Effector memory CD4-positive, alpha-beta T cell (primary cell): ENCODE data around the gene JAK3.

Experiments used
- DNase-seq, 3 donors: peaks; one replicate each; pipeline ENCODE4 v3.0.0-alpha.2; 2020
- H3K27ac ChIP-seq: 2 replicates; pipeline ENCODE4 v1.7.0; 2013; ENCODE audit warnings: mild to moderate bottlenecking, low read length, moderate library complexity; ENCODE audit not compliant: insufficient read depth, poor library complexity, severe bottlenecking
- H3K27me3 ChIP-seq: replicated peaks from 2 replicates; pipeline ENCODE4 v1.7.0; 2013; ENCODE audit warnings: mild to moderate bottlenecking, low read length; ENCODE audit not compliant: insufficient read depth, control insufficient read depth, poor library complexity, severe bottlenecking
- H3K36me3 ChIP-seq: 2 replicates; pipeline ENCODE4 v1.7.0; 2013; ENCODE audit warnings: mild to moderate bottlenecking, low read length, moderate library complexity; ENCODE audit not compliant: control insufficient read depth, insufficient read depth
- H3K4me1 ChIP-seq: 2 replicates; pipeline ENCODE4 v1.7.0; 2013; ENCODE audit warnings: low read length, mild to moderate bottlenecking; ENCODE audit not compliant: control insufficient read depth, insufficient read depth, poor library complexity, severe bottlenecking
- H3K4me3 ChIP-seq: 2 replicates; pipeline ENCODE4 v1.7.0; 2013; ENCODE audit warnings: low read length, low read depth, mild to moderate bottlenecking; ENCODE audit not compliant: insufficient read depth, poor library complexity, severe bottlenecking
- H3K9me3 ChIP-seq: 2 replicates; pipeline ENCODE4 v1.7.0; 2013; ENCODE audit warnings: mild to moderate bottlenecking, low read length, moderate library complexity; ENCODE audit not compliant: control insufficient read depth

The JAK3 gene

DNA sequence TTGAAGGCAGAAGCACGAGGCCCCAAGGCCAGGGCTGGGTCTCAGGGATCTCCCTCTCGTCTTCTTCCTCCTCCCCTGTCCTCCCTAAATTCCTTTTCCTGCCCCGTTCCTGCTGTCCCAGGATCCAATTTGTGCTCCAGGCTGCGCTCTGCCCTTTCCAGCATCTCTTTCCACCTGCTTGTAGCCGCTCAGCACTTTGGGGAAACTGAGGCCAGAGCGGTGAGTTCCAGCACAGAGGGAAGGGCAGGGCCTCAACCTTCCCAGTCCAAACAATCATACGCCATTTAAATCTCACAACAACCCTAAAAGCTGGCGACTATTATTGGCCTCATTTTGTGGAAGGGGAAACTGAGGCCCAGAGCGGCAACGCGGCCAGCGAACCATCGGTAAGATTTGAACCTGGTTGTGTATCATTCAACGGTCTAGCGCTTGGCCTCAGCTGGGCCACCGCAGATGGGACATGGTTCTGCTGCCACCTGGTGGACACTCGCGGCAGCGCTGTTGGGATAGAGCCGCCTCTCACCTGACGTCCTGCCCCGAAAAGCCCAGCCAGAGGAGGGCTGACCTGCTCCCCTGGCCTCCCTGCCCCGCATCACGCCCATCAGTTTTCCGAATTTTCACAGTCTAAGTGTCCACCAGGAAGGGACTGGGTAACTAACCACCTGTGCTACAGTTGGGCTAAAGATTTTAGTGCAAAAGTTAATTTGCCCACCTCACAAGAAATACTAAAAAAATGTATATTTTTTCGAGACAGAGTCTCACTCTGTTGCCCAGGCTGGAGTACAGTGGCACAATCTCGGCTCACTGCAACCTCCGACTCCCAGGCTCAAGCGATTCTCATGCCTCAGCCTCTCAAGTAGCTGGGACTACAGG lies 7.7 kb upstream of the JAK3 start:
- H3K27ac ChIP-seq, result no peak overlapping the region
- no peaks in the 10 kb centered on the region for H3K9me3 ChIP-seq

DNA sequence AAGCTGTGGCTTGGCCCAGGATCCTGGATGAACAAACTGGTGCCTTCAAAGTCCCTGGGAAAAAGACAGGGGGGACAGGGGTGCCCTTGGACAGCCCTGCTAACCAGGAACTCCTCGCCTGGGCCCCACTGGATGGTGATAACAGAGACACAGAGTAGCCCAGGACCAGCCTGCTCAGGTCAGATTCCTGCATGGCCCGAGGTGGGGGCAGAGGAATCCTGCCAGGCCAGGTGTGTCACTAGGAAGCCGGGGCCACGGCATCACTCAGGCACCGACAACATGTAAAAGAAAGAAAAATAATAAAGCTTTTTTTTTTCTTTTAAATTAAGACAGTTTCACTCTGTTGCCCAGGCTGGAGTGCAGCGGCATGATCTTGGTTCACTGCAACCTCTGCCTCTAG lies 6.3 kb upstream of the JAK3 start:
- H3K27ac ChIP-seq, result no peak overlapping the region
- no peak for DNase-seq
- no peak overlapping the region for H3K4me3 ChIP-seq
- H3K36me3 ChIP-seq, result no peaks in the 10 kb centered on the region
- H3K27me3 ChIP-seq, result no peaks in the 10 kb centered on the region
- peaks cover 18% of the 10 kb centered on the region for H3K4me1 ChIP-seq
- no peaks in the 10 kb centered on the region for H3K9me3 ChIP-seq

More for the DNA sequence above, 7.7 kb upstream of the JAK3 start:
- Histone ChIP-seq H3K4me3 (no peak overlapping the region), H3K36me3 (no peaks in the 10 kb centered on the region), H3K27me3 (no peaks in the 10 kb centered on the region), H3K4me1 (peaks cover 8% of the 10 kb centered on the region)
- DNase-seq, result peak; percentile 72 to 83 (median 78)

DNA sequence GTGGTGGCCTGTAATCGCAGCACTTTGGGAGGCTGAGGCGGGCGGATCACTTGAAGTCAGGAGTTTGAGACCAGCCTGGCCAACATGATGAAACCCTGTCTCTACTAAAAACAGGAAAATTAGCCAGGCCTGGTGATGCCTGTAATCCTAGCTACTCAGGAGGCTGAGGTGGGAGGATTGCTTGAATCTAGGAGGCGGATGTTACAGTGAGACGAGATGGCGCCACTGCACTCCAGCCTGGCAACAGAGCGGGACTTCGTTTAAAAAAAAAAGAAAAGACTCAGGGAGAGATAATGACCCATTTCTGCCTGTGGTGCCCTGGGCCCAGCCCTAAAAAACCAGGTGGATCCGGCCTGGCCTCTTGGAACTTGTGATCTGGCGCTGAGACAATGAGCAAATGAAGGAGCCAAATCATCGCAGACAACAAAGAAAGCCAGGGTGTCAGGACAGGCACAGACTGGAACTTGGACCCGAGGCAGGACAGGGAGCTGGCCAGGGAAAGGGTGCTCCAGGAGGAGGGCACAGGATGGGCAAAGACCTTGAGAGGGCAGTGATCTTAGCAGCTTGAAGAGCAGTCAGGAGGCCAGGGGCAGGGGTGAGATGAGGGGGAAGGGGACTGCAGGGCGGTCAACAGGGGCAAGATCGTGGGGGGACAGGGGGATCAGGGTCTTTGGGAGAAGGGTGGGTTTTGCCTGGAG lies 962 bp upstream of the JAK3 start:
- no peaks in the 10 kb centered on the region for H3K9me3 ChIP-seq
- H3K27ac ChIP-seq, result peak overlapping the region; percentile 96
- H3K4me3 ChIP-seq, result no peak overlapping the region
- H3K27me3 ChIP-seq, result no peaks in the 10 kb centered on the region
- DNase-seq, result no peak
- peaks cover 62% of the 10 kb centered on the region for H3K4me1 ChIP-seq
- H3K36me3 ChIP-seq, result peaks cover 7% of the 10 kb centered on the region

DNA sequence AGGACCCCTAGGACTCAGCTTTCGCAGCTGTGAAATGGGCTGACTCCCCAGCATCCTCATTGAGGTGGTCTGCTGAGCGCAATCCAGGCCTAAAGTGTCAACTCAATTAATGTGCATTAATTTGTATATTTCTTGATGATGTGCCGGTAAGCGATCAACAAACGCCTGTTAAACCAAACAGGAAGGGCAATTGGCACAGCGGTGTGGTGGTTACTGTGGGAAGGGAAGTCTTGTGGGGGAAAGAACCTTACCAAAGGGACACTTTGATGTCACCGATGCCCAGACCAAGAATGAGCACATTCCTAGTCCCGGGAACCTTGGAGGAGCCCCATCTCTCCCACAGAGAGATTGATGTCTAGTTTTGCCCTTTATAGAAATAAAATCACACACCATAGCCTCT lies 1.6 kb downstream of the JAK3 start:
- peak overlapping the region; percentile 96 for H3K27ac ChIP-seq
- H3K9me3 ChIP-seq, result no peaks in the 10 kb centered on the region
- H3K4me3 ChIP-seq, result peak overlapping the region; percentile 70
- peaks cover 32% of the 10 kb centered on the region for H3K36me3 ChIP-seq
- peak; percentile 51 to 66 (median 59) for DNase-seq
- H3K4me1 ChIP-seq, result peaks cover 64% of the 10 kb centered on the region
- no peaks in the 10 kb centered on the region for H3K27me3 ChIP-seq

DNA sequence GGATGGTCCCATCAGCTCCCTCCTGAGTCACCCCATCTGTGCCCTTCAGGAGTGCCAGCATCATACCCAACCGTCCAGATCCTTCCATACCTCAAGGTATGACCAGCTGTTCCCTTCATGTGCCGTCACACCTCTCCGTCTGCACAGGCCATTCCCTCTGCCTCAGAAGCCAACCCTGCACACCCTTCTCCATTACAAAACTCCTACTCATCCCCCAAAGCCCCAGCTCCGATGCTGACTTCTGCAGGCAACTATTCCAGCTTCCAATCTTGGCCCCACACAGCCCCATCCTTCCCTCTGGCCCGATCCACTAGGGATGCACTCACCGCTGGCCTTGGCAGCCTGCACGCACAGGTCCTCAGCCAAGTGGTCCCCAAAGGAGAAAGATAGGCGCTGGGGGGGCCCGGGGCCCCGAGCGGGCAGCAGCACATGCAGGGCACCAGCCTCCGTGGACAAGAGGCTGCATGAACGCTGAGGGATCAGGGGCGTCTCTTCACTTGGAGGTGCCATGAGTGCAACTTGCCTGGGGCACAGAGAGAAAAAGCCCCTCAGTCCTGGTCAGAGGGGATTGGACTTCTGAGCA lies 3.8 kb downstream of the JAK3 start:
- H3K36me3 ChIP-seq, result peaks cover 52% of the 10 kb centered on the region
- no peak overlapping the region for H3K4me3 ChIP-seq

DNA sequence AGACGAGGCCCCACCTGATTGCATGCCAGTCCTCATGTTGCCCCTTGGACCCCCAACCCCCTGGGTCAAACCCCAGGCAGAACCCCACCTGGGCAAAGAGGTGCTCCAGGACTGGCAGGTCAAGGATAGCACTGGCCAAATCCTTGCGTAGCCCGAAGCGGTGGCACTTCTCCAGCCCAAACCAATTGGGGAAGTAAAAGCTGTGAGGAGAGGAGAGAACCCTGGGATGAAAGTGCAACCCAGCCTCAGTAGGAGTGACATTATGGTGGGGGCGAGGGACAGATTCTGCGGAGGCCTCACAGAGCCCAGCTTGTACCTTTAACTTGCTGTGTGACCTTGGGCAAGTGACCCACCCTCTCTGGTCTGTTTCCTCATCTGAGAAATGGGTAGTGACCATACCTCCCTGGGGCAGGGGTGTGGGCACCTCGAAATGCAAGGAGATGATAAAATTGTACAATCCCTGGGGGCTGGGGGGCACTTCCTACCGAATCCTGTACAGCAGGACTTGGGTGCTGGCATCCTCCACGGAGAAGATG lies 4.4 kb downstream of the JAK3 start:
- Histone ChIP-seq H3K9me3 (no peaks in the 10 kb centered on the region), H3K27ac (peak overlapping the region; percentile 33), H3K27me3 (no peaks in the 10 kb centered on the region), H3K4me1 (peaks cover 42% of the 10 kb centered on the region), H3K36me3 (peaks cover 56% of the 10 kb centered on the region), H3K4me3 (no peak overlapping the region)
- no peak for DNase-seq

More for the DNA sequence above, 3.8 kb downstream of the JAK3 start:
- no peak for DNase-seq
- H3K27me3 ChIP-seq, result no peaks in the 10 kb centered on the region
- no peak overlapping the region for H3K27ac ChIP-seq
- peaks cover 49% of the 10 kb centered on the region for H3K4me1 ChIP-seq
- H3K9me3 ChIP-seq, result no peaks in the 10 kb centered on the region

DNA sequence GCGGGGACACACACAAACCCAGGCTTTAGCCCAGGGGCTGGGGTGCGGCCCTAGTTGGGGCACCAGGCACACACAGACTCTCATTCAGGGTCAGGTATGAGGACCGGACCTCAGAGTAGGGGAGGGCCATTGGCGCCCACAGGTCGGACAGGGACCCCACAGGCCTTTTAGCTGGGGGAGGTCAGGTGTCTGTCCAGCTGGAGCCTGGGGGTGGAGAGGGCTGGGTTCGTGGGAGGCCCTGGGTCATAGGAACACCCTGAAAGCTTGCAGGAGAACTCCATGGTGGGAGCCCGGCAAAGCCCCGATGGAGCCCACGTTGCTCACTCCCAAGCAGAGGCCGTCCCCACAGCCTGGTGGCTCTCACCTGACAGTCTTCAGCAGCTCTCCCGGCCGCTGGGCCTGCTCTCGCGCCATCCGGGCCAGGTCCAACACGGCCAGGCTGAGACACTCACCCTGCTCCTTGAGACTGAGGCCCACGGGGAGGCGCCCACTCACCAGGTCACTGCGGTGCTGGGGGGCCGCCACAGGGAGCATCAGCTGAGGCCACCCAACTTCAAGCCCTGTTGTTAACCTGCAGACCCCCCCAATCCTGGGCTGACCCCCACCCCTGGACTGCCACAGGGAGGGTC lies 5.0 kb downstream of the JAK3 start:
- Histone ChIP-seq H3K27me3 (no peaks in the 10 kb centered on the region), H3K27ac (peak overlapping the region; percentile 33), H3K36me3 (peaks cover 62% of the 10 kb centered on the region), H3K4me3 (no peak overlapping the region), H3K4me1 (peaks cover 36% of the 10 kb centered on the region), H3K9me3 (no peaks in the 10 kb centered on the region)
- no peak for DNase-seq

DNA sequence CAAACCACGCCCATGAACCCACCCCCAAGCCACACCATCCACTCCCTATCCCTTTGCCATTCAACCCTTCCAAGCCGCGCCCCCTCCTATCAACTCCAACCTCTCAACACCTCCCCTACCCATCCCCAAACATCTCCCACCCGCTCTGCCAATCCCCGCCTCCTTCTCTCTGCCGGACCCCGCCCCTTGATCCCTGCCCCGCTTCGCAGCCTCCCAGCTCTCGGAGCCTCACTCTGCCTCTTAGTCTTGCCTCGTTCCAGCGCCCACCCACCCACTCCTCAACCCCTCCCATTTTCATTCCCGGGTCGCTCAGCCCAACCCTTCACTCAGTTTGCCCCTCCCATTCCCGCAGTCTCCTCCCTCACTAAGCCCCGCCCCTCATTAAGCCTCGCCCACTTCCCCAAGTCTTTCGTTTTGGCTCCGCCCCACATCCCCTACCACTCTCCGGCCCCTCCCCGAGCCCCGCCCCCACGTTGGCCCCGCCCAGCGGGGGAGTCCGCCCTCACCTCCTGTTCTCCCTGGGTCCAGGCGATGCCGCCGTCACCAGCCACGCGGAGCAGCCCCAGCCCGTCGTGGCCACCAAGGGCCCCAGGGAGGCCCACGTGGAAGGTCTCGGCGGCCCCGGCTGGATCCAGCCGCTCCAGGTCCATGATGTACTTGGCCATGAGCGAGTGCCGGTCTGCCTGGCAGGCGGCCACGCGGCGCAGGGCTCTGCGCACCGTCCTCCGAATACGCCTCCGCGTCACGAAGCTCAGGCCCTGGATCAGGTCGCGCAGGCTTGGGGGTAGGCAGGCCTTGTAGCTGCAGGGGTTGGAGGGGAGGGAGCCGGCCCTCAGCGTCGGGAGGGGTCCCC lies 5.7 kb downstream of the JAK3 start:
- DNase-seq, result peak in 2 of 3 donors; percentile 22 to 24
- Histone ChIP-seq H3K9me3 (no peaks in the 10 kb centered on the region), H3K4me3 (no peak overlapping the region), H3K4me1 (peaks cover 34% of the 10 kb centered on the region), H3K27ac (no peak overlapping the region), H3K27me3 (no peaks in the 10 kb centered on the region), H3K36me3 (peaks cover 69% of the 10 kb centered on the region)

DNA sequence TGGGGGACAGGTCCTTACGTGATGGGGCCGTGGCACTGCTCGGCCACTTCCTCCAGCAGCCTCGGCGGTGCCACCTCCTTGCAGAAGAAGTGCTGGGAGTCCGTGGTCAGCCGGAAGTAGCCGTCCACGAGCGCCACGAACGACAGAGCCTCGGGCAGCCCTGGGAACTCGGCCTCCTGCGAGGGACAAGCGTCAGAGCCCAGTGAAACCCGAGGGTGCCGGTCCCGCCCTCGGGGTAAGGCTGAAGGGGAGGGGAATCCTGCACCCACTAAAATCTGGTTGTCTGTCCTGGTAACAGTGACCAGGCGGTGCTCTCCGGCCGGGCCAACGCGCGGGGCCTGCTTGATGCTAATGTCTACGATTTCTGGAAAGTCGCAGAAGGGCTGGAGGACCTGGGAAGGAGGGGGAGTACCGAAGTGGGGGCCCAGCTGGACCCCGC lies 6.4 kb downstream of the JAK3 start:
- H3K4me1 ChIP-seq, result peaks cover 31% of the 10 kb centered on the region
- H3K27ac ChIP-seq, result no peak overlapping the region
- H3K9me3 ChIP-seq, result no peaks in the 10 kb centered on the region
- DNase-seq, result no peak
- H3K4me3 ChIP-seq, result no peak overlapping the region
- no peaks in the 10 kb centered on the region for H3K27me3 ChIP-seq
- H3K36me3 ChIP-seq, result peaks cover 74% of the 10 kb centered on the region
